NCI-H2107 treated with DMSO at 0.1 percent for 48 hours (cell line): ENCODE results near the gene GRIN2A.

ENCODE experiments used
- DNase-seq: peaks from one replicate; lab custom pipeline; 2025; ENCODE audit not compliant: unreplicated experiment; lab: John Stamatoyannopoulos, UW

The GRIN2A gene

GRCh38 chr16:10182222-10183053, at the start of gene GRIN2A:
Gene GRIN2A (minus strand): TSS chr16:10182428. CDS start chr16:10180411, 2,017 bp downstream.
- no peak for DNase-seq

- DNase-seq: no peak
Observed at GRCh38 chr16:10231563-10231962, 49.3 kb upstream of the GRIN2A start.

GRCh38 chr16:10228779-10229178, 46.6 kb upstream of the GRIN2A start:
- DNase-seq: no peak

GRCh38 chr16:10226987-10227306, 44.7 kb upstream of the GRIN2A start:
- no peak for DNase-seq

- no peak for DNase-seq
Observed at GRCh38 chr16:10226141-10226986, 44.1 kb upstream of the GRIN2A start.

GRCh38 chr16:10225653-10226052, 43.4 kb upstream of the GRIN2A start:
- no peak for DNase-seq

GRCh38 chr16:10224850-10225249, 42.6 kb upstream of the GRIN2A start:
- no peak for DNase-seq

GRCh38 chr16:10220942-10221341, 38.7 kb upstream of the GRIN2A start:
- DNase-seq: no peak

- no peak for DNase-seq
Observed at GRCh38 chr16:10219742-10220141, 37.5 kb upstream of the GRIN2A start.

- DNase-seq: no peak
Observed at GRCh38 chr16:10218490-10219206, 36.4 kb upstream of the GRIN2A start.

GRCh38 chr16:10213748-10214147, 31.5 kb upstream of the GRIN2A start:
- no peak for DNase-seq

- no peak for DNase-seq
Observed at GRCh38 chr16:10210944-10211343, 28.7 kb upstream of the GRIN2A start.

- DNase-seq: no peak
Observed at GRCh38 chr16:10206865-10207264, 24.6 kb upstream of the GRIN2A start.

- no peak for DNase-seq
Observed at GRCh38 chr16:10206215-10206614, 24.0 kb upstream of the GRIN2A start.

GRCh38 chr16:10205688-10206087, 23.5 kb upstream of the GRIN2A start:
- DNase-seq: no peak

GRCh38 chr16:10202649-10203048, 20.4 kb upstream of the GRIN2A start:
- no peak for DNase-seq

- DNase-seq: no peak
Observed at GRCh38 chr16:10200637-10201586, 18.7 kb upstream of the GRIN2A start.

- no peak for DNase-seq
Observed at GRCh38 chr16:10196999-10197398, 14.8 kb upstream of the GRIN2A start.

- no peak for DNase-seq
Observed at GRCh38 chr16:10191096-10191495, 8.9 kb upstream of the GRIN2A start.

GRCh38 chr16:10189861-10190390, 7.7 kb upstream of the GRIN2A start:
- no peak for DNase-seq
